SU-DHL-6 (cell line): ENCODE data around the gene CIBAR2.

Experiments used
- H2AFZ ChIP-seq: fragments of 200-600 bp; sonication (generic); 2 replicates; pipeline ENCODE4 v1.6.1; 2014; ENCODE audit warnings: low read depth, mild to moderate bottlenecking, moderate library complexity, mixed read lengths, antibody characterized with exemption, low read length; ENCODE audit not compliant: severe bottlenecking
- H3F3A ChIP-seq: fragments of 200-600 bp; shearing (Covaris generic); 2 replicates; pipeline ENCODE4 v1.6.0; 2016; ENCODE audit warnings: antibody characterized with exemption, mild to moderate bottlenecking; ENCODE audit not compliant: insufficient read depth
- H3K27ac ChIP-seq: fragments of 200-600 bp; sonication (generic); 2 replicates; pipeline ENCODE4 v1.5.1; 2016; ENCODE audit warnings: low read depth, mild to moderate bottlenecking, low read length, moderate library complexity, mixed read lengths
- H3K27me3 ChIP-seq: fragments of 200-600 bp; sonication (generic), shearing (Covaris generic); 2 replicates; pipeline ENCODE4 v1.6.0; 2014; ENCODE audit warnings: mild to moderate bottlenecking, low read length
- H3K36me3 ChIP-seq: fragments of 200-600 bp; sonication (generic); 2 replicates; pipeline ENCODE4 v1.6.1; 2014; ENCODE audit warnings: mild to moderate bottlenecking, low read length, mixed read lengths
- H3K4me2 ChIP-seq: fragments of 300-600, 200-600 bp; shearing (Covaris generic), sonication (generic); 2 replicates; pipeline ENCODE4 v1.6.0; 2014; ENCODE audit warnings: low read length, low read depth, mild to moderate bottlenecking; ENCODE audit not compliant: poor library complexity, severe bottlenecking
- H3K4me3 ChIP-seq: fragments of 200-600 bp; sonication (generic); 2 replicates; pipeline ENCODE4 v1.5.1; 2014; ENCODE audit warnings: antibody characterized with exemption, low read length, mild to moderate bottlenecking, mixed read lengths; ENCODE audit not compliant: insufficient read depth, poor library complexity, severe bottlenecking
- H3K79me2 ChIP-seq: fragments of 200-600 bp; sonication (generic); 2 replicates; pipeline ENCODE4 v1.6.1; 2014; ENCODE audit warnings: mild to moderate bottlenecking, low read length, moderate library complexity; ENCODE audit not compliant: insufficient read depth
- H3K9ac ChIP-seq: fragments of 200-600 bp; sonication (generic); 2 replicates; pipeline ENCODE4 v1.7.0; 2014; ENCODE audit warnings: mild to moderate bottlenecking, low read length
- H3K9me2 ChIP-seq: fragments of 200-600 bp; sonication (generic); replicated peaks from 2 replicates; pipeline ENCODE4 v1.6.1; 2014; ENCODE audit warnings: low read length; ENCODE audit not compliant: insufficient read depth
- H3K9me3 ChIP-seq: fragments of 200-600 bp; sonication (generic); 2 replicates; pipeline ENCODE4 v1.6.1; 2014; ENCODE audit warnings: low read length, mixed read lengths; ENCODE audit not compliant: insufficient read depth
- H4K20me1 ChIP-seq: fragments of 200-600 bp; sonication (generic); 2 replicates; pipeline ENCODE4 v1.6.1; 2014; ENCODE audit warnings: low read depth, mild to moderate bottlenecking, antibody characterized with exemption, low read length, moderate library complexity, mixed read lengths
- CTCF ChIP-seq: fragments of 200-600 bp; sonication (generic); IDR thresholded peaks from one replicate; pipeline ENCODE4 v1.5.1; 2017; ENCODE audit warnings: antibody characterized with exemption, mild to moderate bottlenecking, low read length, moderate library complexity; ENCODE audit not compliant: insufficient read depth, poor library complexity, severe bottlenecking
- EZH2phosphoT487 ChIP-seq: fragments of 200-600 bp; sonication (generic), shearing (Covaris generic); conservative IDR thresholded peaks from 2 replicates; pipeline ENCODE4 v1.6.1; 2018; ENCODE audit warnings: mild to moderate bottlenecking, antibody characterized with exemption, low read length, moderate library complexity, mixed read lengths

CIBAR2 gene

GRCh38 chr16:85051683-85052082, 60.6 kb downstream of the CIBAR2 start:
- TF ChIP-seq EZH2phosphoT487 (no peak), CTCF (no peak)
- no peak overlapping the region for H3K4me3 ChIP-seq
- no peaks in the 10 kb centered on the region for H3K9me3 ChIP-seq
- no peak overlapping the region for H2AFZ ChIP-seq
- H3K79me2 ChIP-seq, result no peaks in the 10 kb centered on the region
- H3K27ac ChIP-seq, result no peak overlapping the region
- H3K9ac ChIP-seq, result no peak overlapping the region
- no peak overlapping the region for H3K4me2 ChIP-seq
- H3F3A ChIP-seq, result no peaks in the 10 kb centered on the region
- no peaks in the 10 kb centered on the region for H3K9me2 ChIP-seq
- H4K20me1 ChIP-seq, result no peaks in the 10 kb centered on the region
- no peaks in the 10 kb centered on the region for H3K27me3 ChIP-seq
- no peaks in the 10 kb centered on the region for H3K36me3 ChIP-seq

DNA sequence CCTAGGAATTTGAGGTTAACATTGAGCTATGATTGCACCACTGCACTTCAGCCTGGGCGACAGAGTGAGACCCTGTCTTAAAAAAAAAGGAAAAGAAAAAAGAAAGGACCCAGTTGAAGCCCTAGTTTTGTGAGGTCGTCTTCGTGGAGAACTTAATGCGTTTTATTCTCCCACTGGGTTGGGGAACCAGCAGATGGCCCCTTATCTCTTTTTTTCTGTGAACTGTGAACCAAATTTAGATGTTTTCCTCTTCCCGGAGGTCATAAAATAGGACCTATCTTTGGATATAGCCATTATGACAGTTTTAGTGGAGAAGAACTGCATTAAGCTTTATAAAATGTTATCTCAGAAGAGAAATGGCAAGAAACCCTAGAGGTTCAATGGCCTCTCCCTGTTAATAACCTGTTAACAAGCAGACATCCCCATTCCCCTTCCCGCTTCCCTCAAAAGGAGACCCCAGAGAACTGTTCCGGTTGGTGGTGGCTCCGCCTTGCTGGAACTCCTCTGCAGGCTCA, 61.1 kb downstream of the CIBAR2 start:
- Histone ChIP-seq H3K9me3 (no peaks in the 10 kb centered on the region), H3K4me3 (no peak overlapping the region), H3K79me2 (no peaks in the 10 kb centered on the region), H3K36me3 (no peaks in the 10 kb centered on the region), H3K27ac (no peak overlapping the region), H3K27me3 (no peaks in the 10 kb centered on the region), H3K9ac (no peak overlapping the region), H3K4me2 (no peak overlapping the region), H2AFZ (no peak overlapping the region), H3K9me2 (no peaks in the 10 kb centered on the region), H3F3A (no peaks in the 10 kb centered on the region), H4K20me1 (no peaks in the 10 kb centered on the region)
- TF ChIP-seq CTCF, result no peak
- TF ChIP-seq EZH2phosphoT487, result no peak

DNA sequence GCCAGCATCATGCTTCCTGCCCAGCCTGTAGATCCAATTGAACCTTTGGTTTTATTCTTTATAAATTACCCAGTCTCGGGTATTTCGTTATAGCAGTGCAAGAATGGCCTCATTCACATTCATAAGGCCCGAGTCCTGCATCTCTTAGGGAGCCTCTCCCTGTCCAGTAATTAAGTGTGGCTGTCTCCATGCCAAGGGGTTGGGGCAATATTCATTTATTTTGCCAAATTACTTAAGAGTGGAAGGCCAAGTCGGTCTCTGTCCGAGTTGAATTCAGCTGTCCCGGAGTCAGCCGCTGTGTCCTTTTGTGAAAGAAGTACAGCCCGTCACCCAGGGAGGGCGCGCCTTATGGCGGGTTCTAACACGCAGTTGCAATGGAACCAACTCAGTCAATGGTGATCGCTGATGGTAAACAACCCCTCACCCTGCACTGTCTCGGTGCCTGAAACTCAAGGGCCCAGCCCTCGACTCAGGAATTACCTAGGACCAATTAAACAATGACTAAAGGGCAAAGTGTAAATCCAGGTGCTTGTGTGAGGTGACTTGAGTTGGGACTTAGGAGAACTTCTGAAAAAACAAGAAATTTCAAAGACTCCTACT, 62.5 kb downstream of the CIBAR2 start:
- Histone ChIP-seq H3K27ac (no peak overlapping the region), H2AFZ (no peak overlapping the region), H3K9ac (no peak overlapping the region), H3K36me3 (no peaks in the 10 kb centered on the region), H4K20me1 (no peaks in the 10 kb centered on the region), H3K79me2 (no peaks in the 10 kb centered on the region), H3K4me2 (no peak overlapping the region), H3K9me3 (no peaks in the 10 kb centered on the region), H3F3A (no peaks in the 10 kb centered on the region), H3K9me2 (no peaks in the 10 kb centered on the region), H3K4me3 (no peak overlapping the region), H3K27me3 (no peaks in the 10 kb centered on the region)
- TF ChIP-seq EZH2phosphoT487, result no peak

DNA sequence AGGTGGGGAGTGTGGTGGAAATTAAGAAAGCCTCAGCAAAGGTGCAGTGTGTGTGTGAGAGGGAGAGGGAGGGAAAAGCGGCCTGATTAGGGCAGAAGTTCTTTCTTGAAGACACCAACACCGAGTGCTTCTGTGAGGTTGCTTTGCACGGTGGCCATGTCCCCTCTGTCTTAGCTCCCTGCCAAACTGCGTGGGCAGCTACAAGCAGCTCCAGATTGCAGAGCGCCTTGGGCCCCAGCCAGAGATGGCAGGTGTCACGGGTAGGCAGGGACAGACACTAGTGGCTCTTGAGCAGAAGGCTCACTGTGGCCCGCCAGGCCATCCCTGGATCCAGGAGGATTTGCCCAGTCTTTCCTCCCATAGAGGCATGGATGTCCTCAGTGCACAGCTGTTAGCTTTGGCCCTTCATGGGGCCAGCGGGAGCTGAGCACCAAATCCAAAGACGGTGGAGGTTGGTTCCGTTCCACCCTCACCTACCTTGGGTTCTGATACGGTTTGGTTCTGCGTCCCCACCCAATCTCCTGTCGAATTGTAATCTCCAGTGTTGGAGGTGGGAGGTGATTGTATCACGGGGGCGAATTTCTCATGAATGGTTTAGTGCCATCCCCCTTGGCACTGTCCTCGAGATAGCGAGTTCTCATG, 63.2 kb downstream of the CIBAR2 start:
- H3K79me2 ChIP-seq, result no peaks in the 10 kb centered on the region
- H4K20me1 ChIP-seq, result no peaks in the 10 kb centered on the region
- H3K36me3 ChIP-seq, result no peaks in the 10 kb centered on the region
- no peaks in the 10 kb centered on the region for H3K9me3 ChIP-seq
- TF ChIP-seq CTCF (no peak), EZH2phosphoT487 (no peak)
- H3K27ac ChIP-seq, result no peak overlapping the region
- H2AFZ ChIP-seq, result no peak overlapping the region
- H3K9me2 ChIP-seq, result no peaks in the 10 kb centered on the region
- no peaks in the 10 kb centered on the region for H3K27me3 ChIP-seq
- no peaks in the 10 kb centered on the region for H3F3A ChIP-seq
- no peak overlapping the region for H3K4me2 ChIP-seq
- H3K4me3 ChIP-seq, result no peak overlapping the region
- no peak overlapping the region for H3K9ac ChIP-seq
